Endothelial cell of umbilical vein (primary cell): ENCODE results near the gene AQP2. TPM values are rescaled to one million over a fixed set of nuclear protein-coding genes. Genes with fewer than 3 reads are reported as not detected.

Source experiments
- BruUV-seq: library from RNA; stranded (reverse); fragments of 400-500 nt; replicated peaks from 2 replicates; lab custom pipeline; 2021; lab: Mats Ljungman, UMichigan
- CTCF ChIA-PET: fragments of 300-600, 350-600 bp; sonication (Branson Sonifier 250); formaldehyde crosslinking; loops from one replicate; lab custom pipeline; 2021; ENCODE audit warnings: antibody characterized with exemption, inconsistent platforms; lab: Charles Lee
- POLR2A ChIA-PET: fragments of 300-600, 350-600 bp; sonication (Branson Sonifier 250); formaldehyde crosslinking; loops from one replicate; lab custom pipeline; 2021; ENCODE audit warnings: antibody characterized with exemption, inconsistent platforms; lab: Charles Lee
- DNase-seq: peaks from one replicate; pipeline ENCODE4 v3.0.0-alpha.2; 2011; ENCODE audit warnings: low read depth, low spot score
- FAIRE-seq: peaks from 2 replicates; lab custom pipeline; 2011; peaks lifted over from hg19 to GRCh38; lab: Jason Lieb, UNC
- H2AFZ ChIP-seq: 2 replicates; pipeline ENCODE4 v1.6.0; 2012; ENCODE audit warnings: low read depth, low read length, control low read depth, inconsistent platforms
- H3K27ac ChIP-seq: 2 replicates; pipeline ENCODE4 v1.5.1; 2011; ENCODE audit warnings: low read depth, mild to moderate bottlenecking, control low read depth, low read length, moderate library complexity; ENCODE audit not compliant: insufficient read depth
- H3K27me3 ChIP-seq, 2 experiments: 2 replicates each; pipeline versions ENCODE4 v1.6.0 to v1.6.1; 2011; ENCODE audit warnings: low read length in 2 of 2, mixed read lengths in 1 of 2; ENCODE audit not compliant: control insufficient read depth in 2 of 2, insufficient read depth in 2 of 2
- H3K36me3 ChIP-seq, 2 experiments: 2 replicates in 1 of 2; 3 replicates in 1 of 2; pipeline ENCODE4 v1.5.1; 2011; ENCODE audit warnings: low read length in 2 of 2, mild to moderate bottlenecking in 1 of 2, moderate library complexity in 1 of 2; ENCODE audit not compliant: control insufficient read depth in 2 of 2, insufficient read depth in 2 of 2; ENCODE audit errors: extremely low read depth in 1 of 2
- H3K4me1 ChIP-seq: 3 replicates; pipeline ENCODE4 v1.5.1; 2011; ENCODE audit warnings: mild to moderate bottlenecking, low read length; ENCODE audit not compliant: control insufficient read depth, insufficient read depth; ENCODE audit errors: extremely low read depth
- H3K4me2 ChIP-seq: 2 replicates; pipeline ENCODE4 v1.6.1; 2011; ENCODE audit warnings: low read length, control low read depth, mixed read lengths; ENCODE audit not compliant: insufficient read depth
- H3K4me3 ChIP-seq, 3 experiments: fragments of 200-600 bp in 1 of 3; sonication (generic), shearing (Covaris generic) in 1 of 3; replicated peaks in 1 of 3; 2 replicates each; pipeline ENCODE4 v1.5.1; 2011 to 2016; ENCODE audit warnings: control low read depth in 3 of 3, low read length in 3 of 3, mild to moderate bottlenecking in 2 of 3, inconsistent platforms in 1 of 3, low read depth in 1 of 3, moderate library complexity in 1 of 3; ENCODE audit not compliant: insufficient read depth in 1 of 3
- H3K79me2 ChIP-seq: 2 replicates; pipeline ENCODE4 v1.6.0; 2012; ENCODE audit warnings: low read length, inconsistent platforms; ENCODE audit not compliant: control insufficient read depth, insufficient read depth
- H3K9ac ChIP-seq: replicated peaks from 2 replicates; pipeline ENCODE3; 2011; ENCODE audit warnings: low read length, control low read depth; ENCODE audit not compliant: insufficient read depth; ENCODE audit errors: extremely low read depth
- H3K9me1 ChIP-seq: replicated peaks from 3 replicates; pipeline ENCODE4 v1.6.0; 2011; ENCODE audit warnings: mild to moderate bottlenecking, low read length; ENCODE audit not compliant: control insufficient read depth, insufficient read depth; ENCODE audit errors: extremely low read depth
- H3K9me3 ChIP-seq: replicated peaks from 2 replicates; pipeline ENCODE4 v1.5.1; 2012; ENCODE audit warnings: low read length, inconsistent platforms; ENCODE audit not compliant: control insufficient read depth, insufficient read depth
- H4K20me1 ChIP-seq: replicated peaks from 2 replicates; pipeline ENCODE3; 2011; ENCODE audit warnings: mild to moderate bottlenecking, low read length; ENCODE audit not compliant: control insufficient read depth, insufficient read depth; ENCODE audit errors: extremely low read depth
- CTCF ChIP-seq, 2 donors: IDR thresholded peaks; 1 replicate in 1 of 2; 2 replicates in 1 of 2; pipeline ENCODE4 v1.5.1; 2011; ENCODE audit warnings: low read length in 2 of 2, mild to moderate bottlenecking in 2 of 2, moderate library complexity in 2 of 2, control low read depth in 1 of 2, inconsistent platforms in 1 of 2, low read depth in 1 of 2; ENCODE audit not compliant: insufficient read depth in 1 of 2; ENCODE audit errors: extremely low read depth in 1 of 2
- FOS ChIP-seq: IDR thresholded peaks from 2 replicates; pipeline ENCODE4 v1.6.1; 2011; ENCODE audit warnings: mild to moderate bottlenecking, low read length, moderate library complexity, borderline replicate concordance; ENCODE audit not compliant: insufficient read depth
- MYC ChIP-seq: IDR thresholded peaks from one replicate; pipeline ENCODE4 v1.6.1; 2011; ENCODE audit warnings: mild to moderate bottlenecking, low read depth, low read length
- POLR2A ChIP-seq: IDR thresholded peaks from 2 replicates; pipeline ENCODE4 v1.6.1; 2012; ENCODE audit warnings: low read depth, mild to moderate bottlenecking, control low read depth, low read length
- dilution Hi-C: fragments of 300-500 bp; cut with MboI; formaldehyde crosslinking; loops from one replicate; pipeline ENCODE4 v1.15.0; 2019; ENCODE audit warnings: low sequenced_read_pairs; ENCODE audit not compliant: extremely low pct_ligation_motif_present
- intact Hi-C: fragments of 100-400 bp; cut with micrococcal nuclease; formaldehyde crosslinking; loops from one replicate; pipeline ENCODE4 v1.10.0; 2022
- polyA plus RNA-seq, 4 experiments: library from polyadenylated mRNA; depleted of rRNA in 3 of 4; stranded (reverse) in 3 of 4; unstranded in 1 of 4; fragments of >200 nt; gene quantifications; 2 replicates each; pipeline versions ENCODE4 v1.2.1 to v1.2.3, GENCODE V29; 2011 to 2012; ENCODE audit warnings: missing spikeins in 1 of 4
- total RNA-seq: library from RNA; stranded (reverse); gene quantifications from 2 replicates; pipeline ENCODE4 v1.2.3, GENCODE V29; 2021

Gene AQP2
- total and polyA plus RNA-seq, 2 donors (not counting 3 experiments of a cell fraction or from before 2014, with no cell fraction given): not detected

GRCh38 chr12:50003595-50003994 is 53.1 kb downstream of the AQP2 start:
- H3K9me3 ChIP-seq: no peaks in the 10 kb centered on the region
- H3K27me3 ChIP-seq: no peaks in the 10 kb centered on the region
- H3K36me3 ChIP-seq: no peaks in the 10 kb centered on the region
- peak; percentile 66 for FAIRE-seq
- H3K79me2 ChIP-seq: peaks cover 18% of the 10 kb centered on the region
- peaks cover 2% of the 10 kb centered on the region for H4K20me1 ChIP-seq
- BruUV-seq: no TSS peak
- H3K4me2 ChIP-seq: no peak overlapping the region
- ChIA-PET POLR2A (interaction anchor here (0.7 kb wide), 1 partner anchor 134 kb away, joined by 4 read pairs; no protein-coding TSS in a partner anchor), CTCF (interaction anchor here (1.0 to 2.2 kb wide), 8 partner anchors 9 to 58 kb away, joined by 3 to 7 read pairs (median 4); no protein-coding TSS in a partner anchor)
- H3K27ac ChIP-seq: no peak overlapping the region
- peak; percentile 70 for DNase-seq
- dilution Hi-C loops: no loop called here
- H3K9me1 ChIP-seq: no peaks in the 10 kb centered on the region
- intact Hi-C loops: no loop called here
- no peak overlapping the region for H3K9ac ChIP-seq
- TF ChIP-seq FOS (no peak), CTCF (IDR thresholded peaks at IDR 0.05; ENCODE audit: extremely low read depth in 1 of 2, insufficient read depth in 1 of 2, low read depth in 1 of 2, low read length in 2 of 2) (no peak)
- peaks cover 3% of the 10 kb centered on the region for H3K4me1 ChIP-seq
- H3K4me3 ChIP-seq: no peak overlapping the region
- no peak overlapping the region for H2AFZ ChIP-seq

GRCh38 chr12:50004696-50005095 is 54.2 kb downstream of the AQP2 start:
- peaks cover 3% of the 10 kb centered on the region for H3K4me1 ChIP-seq
- no peak overlapping the region for H3K4me3 ChIP-seq
- BruUV-seq: no TSS peak
- H4K20me1 ChIP-seq: peaks cover 2% of the 10 kb centered on the region
- H3K4me2 ChIP-seq: no peak overlapping the region
- no peak for DNase-seq
- H3K36me3 ChIP-seq: peaks cover 0 to 2% of the 10 kb centered on the region in 2 experiments
- dilution Hi-C loops: no loop called here
- H3K9me1 ChIP-seq: no peaks in the 10 kb centered on the region
- peaks cover 21% of the 10 kb centered on the region for H3K79me2 ChIP-seq
- no peak overlapping the region for H3K9ac ChIP-seq
- H2AFZ ChIP-seq: no peak overlapping the region
- CTCF ChIA-PET: interaction anchor here (1.9 to 4.1 kb wide), 2 partner anchors 10 to 34 kb away, joined by 7 to 17 read pairs; no protein-coding TSS in a partner anchor
- POLR2A ChIA-PET: interaction anchor here (0.6 kb wide), 1 partner anchor 31 kb away, joined by 7 read pairs; no protein-coding TSS in a partner anchor
- TF ChIP-seq POLR2A (no peak), MYC (no peak)
- H3K9me3 ChIP-seq: no peaks in the 10 kb centered on the region
- no peak for FAIRE-seq
- no peaks in the 10 kb centered on the region for H3K27me3 ChIP-seq
- intact Hi-C loops: no loop called here
- no peak overlapping the region for H3K27ac ChIP-seq
